LoVo (cell line): Measurements from ENCODE around the gene SOX5.

Experiments used
- DNase-seq: peaks from one replicate; pipeline ENCODE4 v3.0.0-alpha.2; 2016; ENCODE audit warnings: low spot score

SOX5 gene

GRCh38 chr12:23484238-23484637, 465.2 kb downstream of the SOX5 start:
- DNase-seq = no peak

- DNase-seq = no peak
Measured at GRCh38 chr12:23482571-23482970, 466.9 kb downstream of the SOX5 start.
